HepG2 (cell line): ENCODE results near the gene ATRNL1. TPM values are rescaled to one million over a fixed set of nuclear protein-coding genes. Genes with fewer than 3 reads are reported as not detected.

Source experiments
- ATAC-seq: fragments of 200-7000 bp; cut with Tn5 transposase; 3 replicates; pipeline ENCODE4 v1.9.1; 2020; ENCODE audit warnings: mild to moderate bottlenecking, moderate library complexity
- BruUV-seq: library from RNA; stranded (reverse); fragments of 400-500 nt; replicated peaks from 2 replicates; lab custom pipeline; 2021; lab: Mats Ljungman, UMichigan
- CTCF ChIA-PET: fragments of 300-600 bp; formaldehyde crosslinking; extraction: SDS; loops from one replicate; lab custom pipeline; 2021; ENCODE audit warnings: low total read pairs, inconsistent platforms, low intra/inter-chr PET ratio; lab: Yijun Ruan, JAX
- POLR2A ChIA-PET: fragments of 350-600 bp; sonication (Branson Sonifier 250); formaldehyde crosslinking; loops from one replicate; lab custom pipeline; 2020; ENCODE audit warnings: antibody characterized with exemption, inconsistent platforms; lab: Yijun Ruan, JAX
- DNase-seq: peaks from one replicate; pipeline ENCODE4 v3.0.0-alpha.2; 2015; ENCODE audit warnings: low spot score
- FAIRE-seq: peaks from 3 replicates; lab custom pipeline; 2011; peaks lifted over from hg19 to GRCh38; lab: Jason Lieb, UNC
- H2AFZ ChIP-seq: one replicate; pipeline ENCODE4 v1.6.1; 2011; ENCODE audit warnings: low read length, inconsistent platforms
- H3K27ac ChIP-seq: fragments of 300-600 bp; 3 replicates; pipeline ENCODE4 v1.8.0; 2011; ENCODE audit warnings: mixed run types, mild to moderate bottlenecking, mixed read lengths, low read length, inconsistent platforms; ENCODE audit not compliant: insufficient read depth; ENCODE audit errors: extremely low read length
- H3K27me3 ChIP-seq, 2 experiments: fragments of 200-600 bp in 1 of 2; 2 replicates in 1 of 2; 3 replicates in 1 of 2; pipeline versions ENCODE4 v1.6.0 to v1.8.0; 2011; ENCODE audit warnings: low read length in 2 of 2, mild to moderate bottlenecking in 2 of 2, moderate library complexity in 2 of 2, inconsistent platforms in 1 of 2; ENCODE audit not compliant: insufficient read depth in 2 of 2, control insufficient read depth in 1 of 2
- H3K36me3 ChIP-seq, 2 experiments: fragments of 200-600 bp in 1 of 2; replicated peaks in 1 of 2; 2 replicates in 1 of 2; 3 replicates in 1 of 2; pipeline versions ENCODE4 v1.5.1 to v1.8.0; 2011; ENCODE audit warnings: low read length in 2 of 2, inconsistent platforms in 1 of 2; ENCODE audit not compliant: insufficient read depth in 2 of 2, control insufficient read depth in 1 of 2
- H3K4me1 ChIP-seq: 2 replicates; pipeline ENCODE4 v1.5.1; 2012; ENCODE audit warnings: low read length, inconsistent platforms; ENCODE audit not compliant: insufficient read depth
- H3K4me2 ChIP-seq: 2 replicates; pipeline ENCODE4 v1.6.0; 2011; ENCODE audit warnings: low read depth, low read length, inconsistent platforms
- H3K4me3 ChIP-seq, 3 experiments: fragments of 200-600 bp in 1 of 3; sonication (generic), shearing (Covaris generic) in 1 of 3; replicated peaks in 1 of 3; 2 replicates each; pipeline ENCODE4 v1.5.1; 2011 to 2016; ENCODE audit warnings: low read length in 3 of 3, inconsistent platforms in 2 of 3, low read depth in 2 of 3, mild to moderate bottlenecking in 2 of 3, control low read depth in 1 of 3, mixed read lengths in 1 of 3; ENCODE audit not compliant: insufficient read depth in 1 of 3
- H3K79me2 ChIP-seq: one replicate; pipeline ENCODE4 v1.6.1; 2011; ENCODE audit warnings: low read length, inconsistent platforms; ENCODE audit not compliant: insufficient read depth
- H3K9ac ChIP-seq: 2 replicates; pipeline ENCODE4 v1.6.0; 2011; ENCODE audit warnings: mild to moderate bottlenecking, low read depth, low read length, inconsistent platforms; ENCODE audit not compliant: insufficient read depth
- H3K9me3 ChIP-seq: 2 replicates; pipeline ENCODE4 v1.5.1; 2012; ENCODE audit warnings: mild to moderate bottlenecking, low read length
- H4K20me1 ChIP-seq: 2 replicates; pipeline ENCODE4 v1.6.0; 2011; ENCODE audit warnings: inconsistent platforms, mild to moderate bottlenecking, low read length, moderate library complexity; ENCODE audit not compliant: insufficient read depth
- ATRX ChIP-seq: sonication (generic); formaldehyde crosslinking; IDR thresholded peaks from 2 replicates; pipeline ENCODE4 v1.4.0; 2020; ENCODE audit warnings: missing genetic modification reagents, borderline replicate concordance
- BRF2 ChIP-seq: sonication (generic); formaldehyde crosslinking; IDR thresholded peaks from 2 replicates; pipeline ENCODE4 v1.8.1; 2022; ENCODE audit warnings: mild to moderate bottlenecking, missing genetic modification reagents
- EZH2 ChIP-seq: conservative IDR thresholded peaks from 2 replicates; pipeline ENCODE4 v1.6.1; 2012; ENCODE audit warnings: mild to moderate bottlenecking, low read depth, low read length, moderate library complexity
- HMGXB3 ChIP-seq: sonication (generic); formaldehyde crosslinking; IDR thresholded peaks from 2 replicates; pipeline ENCODE4 v1.4.0; 2020; ENCODE audit warnings: missing genetic modification reagents, borderline replicate concordance
- IRX3 ChIP-seq: sonication (generic); formaldehyde crosslinking; IDR thresholded peaks from 2 replicates; pipeline ENCODE4 v1.8.1; 2023; ENCODE audit warnings: mild to moderate bottlenecking, low read depth, missing genetic modification reagents, borderline replicate concordance
- JARID2 ChIP-seq: sonication (generic); formaldehyde crosslinking; IDR thresholded peaks from 2 replicates; pipeline ENCODE4 v1.8.1; 2023; ENCODE audit warnings: missing genetic modification reagents, inconsistent platforms; ENCODE audit not compliant: insufficient replicate concordance
- MTF1 ChIP-seq: sonication (generic); formaldehyde crosslinking; IDR thresholded peaks from 2 replicates; pipeline ENCODE4 v1.5.0; 2020; ENCODE audit warnings: missing genetic modification reagents
- PATZ1 ChIP-seq: sonication (generic); formaldehyde crosslinking; IDR thresholded peaks from 2 replicates; pipeline ENCODE4 v1.4.0; 2020; ENCODE audit warnings: missing genetic modification reagents
- PCBP2 ChIP-seq: fragments of 200-400 bp; formaldehyde crosslinking; optimal IDR thresholded peaks from 2 replicates; pipeline ENCODE3; 2018; ENCODE audit warnings: low read length, low read depth; ENCODE audit not compliant: poor library complexity, severe bottlenecking
- REPIN1 ChIP-seq: sonication (generic); formaldehyde crosslinking; IDR thresholded peaks from 2 replicates; pipeline ENCODE4 v1.8.0; 2022; ENCODE audit warnings: missing genetic modification reagents, low read depth, mild to moderate bottlenecking, borderline replicate concordance
- RFX5 ChIP-seq: IDR thresholded peaks from 2 replicates; pipeline ENCODE4 v1.6.1; 2011; ENCODE audit warnings: low read depth, low read length, improper control_type of control experiment
- SIX4 ChIP-seq: sonication (generic); formaldehyde crosslinking; IDR thresholded peaks from 2 replicates; pipeline ENCODE4 v1.4.0; 2020; ENCODE audit warnings: missing genetic modification reagents
- SMC3 ChIP-seq: IDR thresholded peaks from 2 replicates; pipeline ENCODE4 v1.6.1; 2011; ENCODE audit warnings: low read length, improper control_type of control experiment
- TBL1XR1 ChIP-seq: fragments of 150-350 bp; IDR thresholded peaks from 2 replicates; pipeline ENCODE4 v1.6.1; 2014; ENCODE audit warnings: borderline replicate concordance, low read length; ENCODE audit not compliant: partially characterized antibody
- TRIM22 ChIP-seq: fragments of 450-650 bp; IDR thresholded peaks from 2 replicates; pipeline ENCODE4 v1.6.1; 2017
- ZNF143 ChIP-seq: sonication (generic); formaldehyde crosslinking; IDR thresholded peaks from 2 replicates; pipeline ENCODE4 v1.4.0; 2020; ENCODE audit warnings: missing genetic modification reagents
- ZNF766 ChIP-seq: sonication (generic); formaldehyde crosslinking; IDR thresholded peaks from 2 replicates; pipeline ENCODE4 v1.5.0; 2020; ENCODE audit warnings: missing genetic modification reagents, borderline replicate concordance
- WGBS: methylation state at CpG from one replicate; pipeline ENCODE4 v1.1.6; 2017; ENCODE audit warnings: low lambda C conversion rate; 5-methylcytosine and 5-hydroxymethylcytosine counted together
- in situ Hi-C: cut with HindIII; loops from 2 replicates; pipeline ENCODE4 v1.10.0; 2017; ENCODE audit warnings: low pct_unique_long_range_greater_than_20kb; ENCODE audit not compliant: extremely low pct_ligation_motif_present
- intact Hi-C: fragments of 100-400 bp; cut with micrococcal nuclease; formaldehyde crosslinking; loops from one replicate; pipeline ENCODE4 v1.10.0; 2022; ENCODE audit not compliant: unreplicated experiment
- polyA plus RNA-seq, 8 experiments: library from polyadenylated mRNA; depleted of rRNA in 3 of 8; stranded (reverse) in 7 of 8; unstranded in 1 of 8; fragments of >200 nt; fragmentation: Illumina TruSeq in 4 of 8; extraction: Trizol in 4 of 8; gene quantifications; 2 replicates each; pipeline versions ENCODE4 v1.2.1 to v1.2.3, GENCODE V29; 2011 to 2016; ENCODE audit warnings: low read depth in 4 of 8, missing spikeins in 1 of 8, mixed read lengths in 1 of 8; ENCODE audit not compliant: insufficient read depth in 1 of 8
- total RNA-seq, 5 experiments: library from RNA; depleted of rRNA; stranded (reverse); fragments of >200 nt; fragmentation: Illumina TruSeq; extraction: Trizol; gene quantifications; 2 replicates each; pipeline ENCODE4 v1.2.3, GENCODE V29; 2016; ENCODE audit warnings: low read depth in 1 of 5

Gene ATRNL1
- total and polyA plus RNA-seq, 2 of the 13 experiments (the other 11 are each of a cell fraction or from before 2014, with no cell fraction given), result 0.04 TPM; not detected in 1

GRCh38 chr10:115948465-115948864, 855.3 kb downstream of the ATRNL1 start:
- BruUV-seq, result no TSS peak
- H4K20me1 ChIP-seq, result no peaks in the 10 kb centered on the region
- H3K4me1 ChIP-seq, result no peaks in the 10 kb centered on the region
- H3K4me3 ChIP-seq, result no peak overlapping the region
- intact Hi-C loops, result no loop called here
- ATAC-seq (no peak), FAIRE-seq (no peak), DNase-seq (no peak)
- WGBS, result 0% methylated on average over 1 of the region's 1 CpG
- H3K4me2 ChIP-seq, result no peak overlapping the region
- no peak overlapping the region for H2AFZ ChIP-seq
- H3K27ac ChIP-seq, result no peak overlapping the region
- POLR2A ChIA-PET, result no interaction called here
- no peak overlapping the region for H3K9ac ChIP-seq
- no peaks in the 10 kb centered on the region for H3K9me3 ChIP-seq
- H3K36me3 ChIP-seq, result no peaks in the 10 kb centered on the region
- in situ Hi-C loops, result no loop called here
- H3K79me2 ChIP-seq, result no peaks in the 10 kb centered on the region
- CTCF ChIA-PET, result no interaction called here
- no peaks in the 10 kb centered on the region; a peak in 1 of 5 replicates for H3K27me3 ChIP-seq
- no peak for TF ChIP-seq IRX3 (CRISPR knock-in tag)
- TF ChIP-seq PCBP2, result no peak
- TF ChIP-seq RFX5, result no peak
- no peak for TF ChIP-seq HMGXB3 (CRISPR knock-in tag)
- TF ChIP-seq SIX4, result no peak
- TF ChIP-seq BRF2 (CRISPR knock-in tag), result no peak
- no peak for TF ChIP-seq MTF1 (CRISPR knock-in tag)
- TF ChIP-seq SMC3, result no peak
- TF ChIP-seq ZNF766, result no peak
- no peak for TF ChIP-seq TBL1XR1
- no peak for TF ChIP-seq ZNF143
- no peak for TF ChIP-seq EZH2
- TF ChIP-seq REPIN1 (CRISPR knock-in tag), result no peak
- TF ChIP-seq ATRX (CRISPR knock-in tag), result no peak
- TF ChIP-seq JARID2 (CRISPR knock-in tag), result no peak
- no peak for TF ChIP-seq PATZ1 (CRISPR knock-in tag)
- TF ChIP-seq TRIM22, result no peak
